Endothelial cell of umbilical vein (primary cell): ENCODE data around the gene APBA2.

Experiments
- EZH2 ChIP-seq: IDR thresholded peaks from 2 replicates; pipeline ENCODE4 v1.6.1; 2012; ENCODE audit warnings: borderline replicate concordance, low read depth, mild to moderate bottlenecking, moderate library complexity, low read length, inconsistent platforms; ENCODE audit not compliant: severe bottlenecking
- FOS ChIP-seq: IDR thresholded peaks from 2 replicates; pipeline ENCODE4 v1.6.1; 2011; ENCODE audit warnings: mild to moderate bottlenecking, low read length, moderate library complexity, borderline replicate concordance; ENCODE audit not compliant: insufficient read depth
- POLR2A ChIP-seq: IDR thresholded peaks from 2 replicates; pipeline ENCODE4 v1.6.1; 2012; ENCODE audit warnings: low read depth, mild to moderate bottlenecking, control low read depth, low read length
- POLR2AphosphoS5 ChIP-seq: IDR thresholded peaks from 2 replicates; pipeline ENCODE4 v1.6.1; 2012; ENCODE audit warnings: low read depth, mild to moderate bottlenecking, control low read depth, low read length, moderate library complexity; ENCODE audit not compliant: insufficient read depth
- TF ChIP-seq, protein P1 (sequence below), 2 donors: IDR thresholded peaks; 1 replicate in 1 of 2; 2 replicates in 1 of 2; pipeline ENCODE4 v1.5.1; 2011; ENCODE audit warnings: low read length in 2 of 2, mild to moderate bottlenecking in 2 of 2, moderate library complexity in 2 of 2, control low read depth in 1 of 2, inconsistent platforms in 1 of 2, low read depth in 1 of 2; ENCODE audit not compliant: insufficient read depth in 1 of 2; ENCODE audit errors: extremely low read depth in 1 of 2
- TF ChIP-seq, protein P2 (sequence below): IDR thresholded peaks from 2 replicates; pipeline ENCODE4 v1.6.1; 2011; ENCODE audit not compliant: insufficient read depth, insufficient read length

DNA sequence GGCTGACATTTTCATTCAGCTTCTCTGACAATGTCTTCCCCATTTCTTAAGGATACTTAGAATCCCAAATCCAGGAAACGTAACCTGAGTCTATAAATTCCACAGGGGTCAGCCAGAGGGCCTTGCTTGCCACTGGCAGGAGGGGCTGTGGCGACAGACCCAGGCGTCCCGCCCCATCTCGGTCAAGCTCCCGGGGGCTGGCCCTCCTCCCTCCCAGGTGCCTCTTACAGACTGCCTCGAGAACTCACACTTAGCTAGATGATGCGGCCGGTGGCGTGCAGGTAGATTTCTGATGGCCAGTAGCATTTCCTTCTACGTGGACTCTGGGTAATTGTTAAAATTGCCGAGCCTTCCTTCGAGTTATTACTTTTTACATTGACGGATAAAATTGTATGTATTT lies 211.4 kb downstream of the APBA2 start:
- TF ChIP-seq, protein P1, sequence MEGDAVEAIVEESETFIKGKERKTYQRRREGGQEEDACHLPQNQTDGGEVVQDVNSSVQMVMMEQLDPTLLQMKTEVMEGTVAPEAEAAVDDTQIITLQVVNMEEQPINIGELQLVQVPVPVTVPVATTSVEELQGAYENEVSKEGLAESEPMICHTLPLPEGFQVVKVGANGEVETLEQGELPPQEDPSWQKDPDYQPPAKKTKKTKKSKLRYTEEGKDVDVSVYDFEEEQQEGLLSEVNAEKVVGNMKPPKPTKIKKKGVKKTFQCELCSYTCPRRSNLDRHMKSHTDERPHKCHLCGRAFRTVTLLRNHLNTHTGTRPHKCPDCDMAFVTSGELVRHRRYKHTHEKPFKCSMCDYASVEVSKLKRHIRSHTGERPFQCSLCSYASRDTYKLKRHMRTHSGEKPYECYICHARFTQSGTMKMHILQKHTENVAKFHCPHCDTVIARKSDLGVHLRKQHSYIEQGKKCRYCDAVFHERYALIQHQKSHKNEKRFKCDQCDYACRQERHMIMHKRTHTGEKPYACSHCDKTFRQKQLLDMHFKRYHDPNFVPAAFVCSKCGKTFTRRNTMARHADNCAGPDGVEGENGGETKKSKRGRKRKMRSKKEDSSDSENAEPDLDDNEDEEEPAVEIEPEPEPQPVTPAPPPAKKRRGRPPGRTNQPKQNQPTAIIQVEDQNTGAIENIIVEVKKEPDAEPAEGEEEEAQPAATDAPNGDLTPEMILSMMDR (IDR thresholded peaks at IDR 0.05; ENCODE audit: extremely low read depth in 1 of 2, insufficient read depth in 1 of 2, low read depth in 1 of 2, low read length in 2 of 2), result no peak
- TF ChIP-seq POLR2A (no peak), POLR2AphosphoS5 (no peak), EZH2 (no peak), FOS (no peak)
- TF ChIP-seq, protein P2, sequence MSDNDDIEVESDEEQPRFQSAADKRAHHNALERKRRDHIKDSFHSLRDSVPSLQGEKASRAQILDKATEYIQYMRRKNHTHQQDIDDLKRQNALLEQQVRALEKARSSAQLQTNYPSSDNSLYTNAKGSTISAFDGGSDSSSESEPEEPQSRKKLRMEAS, result no peak
